GM12875 (cell line): ENCODE measurements around the gene CD244.

Source experiments
- H3K4me3 ChIP-seq: one replicate; pipeline ENCODE4 v1.5.1; 2011; ENCODE audit warnings: low read depth, low read length, control low read depth
- CTCF ChIP-seq: IDR thresholded peaks from 2 replicates; pipeline ENCODE4 v1.5.1; 2011; ENCODE audit warnings: low read depth, mild to moderate bottlenecking, control low read depth, inconsistent platforms, low read length, moderate library complexity, borderline replicate concordance; ENCODE audit not compliant: insufficient read depth

The CD244 gene

GRCh38 chr1:160821627-160822026, 41.1 kb downstream of the CD244 start:
- no peak overlapping the region for H3K4me3 ChIP-seq
- no peak for TF ChIP-seq CTCF

GRCh38 chr1:160819186-160819585, 43.5 kb downstream of the CD244 start:
- TF ChIP-seq CTCF: no peak
- H3K4me3 ChIP-seq: no peak overlapping the region

- TF ChIP-seq CTCF: no peak
- no peak overlapping the region for H3K4me3 ChIP-seq
Measured at GRCh38 chr1:160818207-160818937, 44.3 kb downstream of the CD244 start.

GRCh38 chr1:160814856-160815255, 47.8 kb downstream of the CD244 start:
- no peak for TF ChIP-seq CTCF
- no peak overlapping the region for H3K4me3 ChIP-seq

- TF ChIP-seq CTCF: no peak
- no peak overlapping the region for H3K4me3 ChIP-seq
Measured at GRCh38 chr1:160814316-160814715, 48.4 kb downstream of the CD244 start.

- no peak overlapping the region for H3K4me3 ChIP-seq
- no peak for TF ChIP-seq CTCF
Measured at GRCh38 chr1:160813215-160813614, 49.5 kb downstream of the CD244 start.

- no peak overlapping the region for H3K4me3 ChIP-seq
- no peak for TF ChIP-seq CTCF
Measured at GRCh38 chr1:160811147-160811546, 51.5 kb downstream of the CD244 start.
